Activated CD4-positive, alpha-beta memory T cell treated with anti-CD3 and anti-CD28 coated beads for 36 hours (primary cell): ENCODE measurements around the gene GAPVD1. TPM values are rescaled to one million over a fixed set of nuclear protein-coding genes. Genes with fewer than 3 reads are reported as not detected.

Experiments
- CTCF ChIA-PET: fragments of 350-600 bp; sonication (Branson Sonifier 250); formaldehyde crosslinking; loops from one replicate; lab custom pipeline; 2021; ENCODE audit warnings: antibody characterized with exemption, inconsistent platforms; lab: Charles Lee
- POLR2A ChIA-PET: fragments of 350-600 bp; sonication (Branson Sonifier 250); formaldehyde crosslinking; loops from one replicate; lab custom pipeline; 2021; ENCODE audit warnings: antibody characterized with exemption; lab: Charles Lee
- DNase-seq: peaks from one replicate; pipeline ENCODE4 v3.0.0-alpha.2; 2020
- H3K27ac Mint-ChIP-seq: one replicate; pipeline ENCODE4 v1.8.0; 2021; ENCODE audit warnings: mixed read lengths
- H3K27me3 Mint-ChIP-seq: one replicate; pipeline ENCODE4 v1.8.0; 2021; ENCODE audit warnings: mixed read lengths
- H3K36me3 Mint-ChIP-seq: one replicate; pipeline ENCODE4 v1.8.0; 2021; ENCODE audit warnings: mixed read lengths
- H3K4me1 Mint-ChIP-seq: one replicate; pipeline ENCODE4 v1.8.0; 2021; ENCODE audit warnings: low read depth, mixed read lengths
- H3K4me3 Mint-ChIP-seq: one replicate; pipeline ENCODE4 v1.8.0; 2021; ENCODE audit warnings: mild to moderate bottlenecking, mixed read lengths
- H3K9me3 Mint-ChIP-seq: one replicate; pipeline ENCODE4 v1.8.0; 2021; ENCODE audit warnings: mixed read lengths
- intact Hi-C: fragments of 100-400 bp; cut with micrococcal nuclease; formaldehyde crosslinking; loops from one replicate; pipeline ENCODE4 v1.15.1; 2023
- total RNA-seq, 2 experiments: library from RNA; stranded (reverse); gene quantifications; one replicate each; pipeline ENCODE4 v1.2.3, GENCODE V29; 2021

Gene GAPVD1
- total RNA-seq, 2 experiments from 2014 or later = 42.2 to 46.8 TPM

DNA sequence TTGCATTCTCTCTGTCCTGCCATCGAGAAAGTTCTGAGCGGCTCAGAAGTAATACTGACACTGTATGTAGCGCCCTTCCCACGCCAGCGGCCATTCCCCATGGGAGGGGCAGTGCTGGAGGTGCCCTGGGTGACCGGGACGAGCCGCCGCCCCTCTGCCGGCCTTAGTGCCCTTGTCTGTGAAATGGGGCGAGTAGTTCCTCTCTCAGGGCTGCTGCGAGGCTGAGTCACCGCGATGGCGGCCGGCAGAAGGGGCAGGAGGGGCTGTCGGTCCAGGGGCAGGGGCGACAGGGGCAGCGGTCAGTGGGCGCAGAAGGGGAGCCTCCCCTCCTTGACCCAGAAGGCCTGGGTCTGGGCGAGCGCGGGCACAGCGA is 148.9 kb downstream of the GAPVD1 start:
- CTCF ChIA-PET = interaction anchor here (0.6 kb wide), 1 partner anchor 160 kb away, joined by 3 read pairs; no protein-coding TSS in a partner anchor
- Mint-ChIP-seq H3K27ac (no peak overlapping the region), H3K9me3 (no peaks in the 10 kb centered on the region), H3K36me3 (no peaks in the 10 kb centered on the region), H3K4me1 (peaks cover 10% of the 10 kb centered on the region), H3K4me3 (no peak overlapping the region), H3K27me3 (peaks cover 24% of the 10 kb centered on the region)
- POLR2A ChIA-PET = no interaction called here
- DNase-seq = no peak
- intact Hi-C loops = no loop called here

GRCh38 chr9:125411171-125411756 is 149.6 kb downstream of the GAPVD1 start:
- ChIA-PET CTCF (interaction anchor here (0.6 kb wide), 1 partner anchor 160 kb away, joined by 3 read pairs; no protein-coding TSS in a partner anchor), POLR2A (no interaction called here)
- intact Hi-C loops = no loop called here
- no peak for DNase-seq
- H3K9me3 Mint-ChIP-seq = no peaks in the 10 kb centered on the region
- H3K27ac Mint-ChIP-seq = no peak overlapping the region
- peaks cover 24% of the 10 kb centered on the region for H3K27me3 Mint-ChIP-seq
- peaks cover 10% of the 10 kb centered on the region for H3K4me1 Mint-ChIP-seq
- no peak overlapping the region for H3K4me3 Mint-ChIP-seq
- H3K36me3 Mint-ChIP-seq = no peaks in the 10 kb centered on the region

GRCh38 chr9:125412166-125412565 is 150.5 kb downstream of the GAPVD1 start:
- DNase-seq = no peak
- no peak overlapping the region for H3K27ac Mint-ChIP-seq
- H3K4me3 Mint-ChIP-seq = no peak overlapping the region
- CTCF ChIA-PET = no interaction called here
- peaks cover 21% of the 10 kb centered on the region for H3K27me3 Mint-ChIP-seq
- peaks cover 10% of the 10 kb centered on the region for H3K4me1 Mint-ChIP-seq
- intact Hi-C loops = no loop called here
- no peaks in the 10 kb centered on the region for H3K9me3 Mint-ChIP-seq
- POLR2A ChIA-PET = no interaction called here
- H3K36me3 Mint-ChIP-seq = no peaks in the 10 kb centered on the region

GRCh38 chr9:125413579-125413978 is 152.0 kb downstream of the GAPVD1 start:
- CTCF ChIA-PET = no interaction called here
- POLR2A ChIA-PET = no interaction called here
- H3K27ac Mint-ChIP-seq = no peak overlapping the region
- no peak for DNase-seq
- H3K4me1 Mint-ChIP-seq = peaks cover 6% of the 10 kb centered on the region
- intact Hi-C loops = no loop called here
- no peaks in the 10 kb centered on the region for H3K9me3 Mint-ChIP-seq
- H3K27me3 Mint-ChIP-seq = peaks cover 16% of the 10 kb centered on the region
- H3K4me3 Mint-ChIP-seq = no peak overlapping the region
- H3K36me3 Mint-ChIP-seq = no peaks in the 10 kb centered on the region

DNA sequence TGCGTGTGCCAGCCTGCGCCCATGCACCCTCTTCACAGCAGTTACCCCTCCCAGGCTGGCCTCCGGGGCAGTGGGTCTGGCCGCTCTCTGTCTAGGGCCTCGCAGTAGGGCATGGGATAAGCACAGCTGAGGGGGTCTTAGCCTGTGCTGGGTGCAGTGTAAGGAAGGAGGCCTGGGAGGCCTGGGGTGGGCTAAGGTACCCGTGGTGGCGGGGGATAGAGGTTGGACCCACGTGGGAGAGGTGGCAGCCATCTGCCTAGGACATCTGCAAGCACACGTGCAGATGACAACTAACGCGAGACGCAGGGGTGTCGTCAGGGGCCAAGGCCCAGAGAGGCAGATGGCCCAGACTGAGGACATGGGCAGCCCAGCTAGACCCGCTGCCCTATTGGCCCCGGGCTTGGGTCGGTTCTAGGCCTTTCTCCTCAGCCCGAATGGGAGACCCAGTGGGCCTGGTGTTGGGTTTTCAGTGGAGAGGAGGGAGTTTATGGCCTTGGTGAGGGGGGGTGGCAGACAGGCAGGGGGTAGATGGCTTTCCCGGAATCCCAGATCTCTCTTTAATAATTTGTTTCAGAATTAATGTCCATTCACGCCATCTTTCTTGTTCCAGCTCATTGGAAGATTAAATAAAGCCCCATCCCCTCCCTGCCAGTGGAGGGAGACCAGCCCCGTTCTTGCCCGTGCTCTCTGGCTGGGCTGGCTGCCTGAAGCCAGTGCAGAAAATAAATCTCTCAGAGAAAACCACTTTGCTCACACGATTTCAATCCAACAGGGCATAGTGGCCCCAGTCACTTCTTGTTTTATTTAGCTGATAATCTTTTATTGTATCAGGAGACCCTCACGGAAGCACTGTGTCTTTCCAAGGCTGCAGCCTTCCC is 154.2 kb downstream of the GAPVD1 start:
- CTCF ChIA-PET = interaction anchor here (0.6 to 1.2 kb wide), 2 partner anchors 8 to 478 kb away, joined by 4 to 5 read pairs; no protein-coding TSS in a partner anchor
- H3K36me3 Mint-ChIP-seq = no peaks in the 10 kb centered on the region
- no peaks in the 10 kb centered on the region for H3K4me1 Mint-ChIP-seq
- no peak overlapping the region for H3K4me3 Mint-ChIP-seq
- H3K9me3 Mint-ChIP-seq = no peaks in the 10 kb centered on the region
- H3K27me3 Mint-ChIP-seq = peaks cover 3% of the 10 kb centered on the region
- H3K27ac Mint-ChIP-seq = no peak overlapping the region
- intact Hi-C loops = no loop called here
- POLR2A ChIA-PET = no interaction called here
- DNase-seq = no peak

- Mint-ChIP-seq H3K27me3 (peaks cover under 1% of the 10 kb centered on the region), H3K4me3 (no peak overlapping the region), H3K27ac (no peak overlapping the region), H3K36me3 (no peaks in the 10 kb centered on the region), H3K4me1 (no peaks in the 10 kb centered on the region), H3K9me3 (no peaks in the 10 kb centered on the region)
- POLR2A ChIA-PET = no interaction called here
- no peak for DNase-seq
- CTCF ChIA-PET = interaction anchor here (1.2 kb wide), 1 partner anchor 9 kb away, joined by 5 read pairs; no protein-coding TSS in a partner anchor
- intact Hi-C loops = no loop called here
Observed at GRCh38 chr9:125416517-125416916, 154.9 kb downstream of the GAPVD1 start.

Other genes starting within 250 kb of the GAPVD1 start
- gene SCAI, start 118.3 kb upstream of the GAPVD1 start, total RNA-seq = 10 to 100 TPM in 1 of 2 experiments, 1 to 10 TPM in 1; 9.0 to 10.8 TPM
- gene PPP6C, start 72.0 kb upstream of the GAPVD1 start, total RNA-seq = 10 to 100 TPM; 46.7 to 47.4 TPM
- 10 to 100 TPM; 20.7 to 21.9 TPM for gene RABEPK, start 61.3 kb upstream of the GAPVD1 start, total RNA-seq
- gene HSPA5, start 20.5 kb upstream of the GAPVD1 start, total RNA-seq = 100 to 1,000 TPM; 169 to 170 TPM